IMR-90 (cell line): ENCODE data around the gene CXCL12. TPM values are rescaled to one million over a fixed set of nuclear protein-coding genes. Genes with fewer than 3 reads are reported as not detected.
A peak's percentile ranks its signal among the peaks of the same experiment; 100 is the strongest.

Experiments
- ATAC-seq: fragments of 200-7000 bp; cut with Tn5 transposase; 2 replicates; pipeline ENCODE4 v1.9.1; 2020; ENCODE audit warnings: low read depth, mild to moderate bottlenecking, moderate library complexity
- BruUV-seq: library from RNA; stranded (reverse); fragments of 400-500 nt; replicated peaks from 2 replicates; lab custom pipeline; 2021; lab: Mats Ljungman, UMichigan
- CTCF ChIA-PET: fragments of 300-600 bp; formaldehyde crosslinking; extraction: SDS; loops from one replicate; lab custom pipeline; 2021; ENCODE audit warnings: antibody characterized with exemption; lab: Yijun Ruan, JAX
- POLR2A ChIA-PET: fragments of 300-600 bp; sonication (Branson Sonifier 250); formaldehyde crosslinking; loops from one replicate; lab custom pipeline; 2022; ENCODE audit warnings: antibody characterized with exemption; ENCODE audit not compliant: unreplicated experiment; lab: Charles Lee
- DNase-seq: peaks from one replicate; pipeline ENCODE4 v3.0.0; 2013
- H2AFZ ChIP-seq: replicated peaks from 2 replicates; pipeline ENCODE3; 2013; ENCODE audit warnings: low read length, mild to moderate bottlenecking; ENCODE audit not compliant: poor library complexity
- H2AK5ac ChIP-seq: 2 replicates; pipeline ENCODE4 v1.6.1; 2013; ENCODE audit warnings: low read depth, low read length, inconsistent platforms
- H2AK9ac ChIP-seq: replicated peaks from 2 replicates; pipeline ENCODE3; 2013; ENCODE audit warnings: mild to moderate bottlenecking, low read depth, low read length, moderate library complexity; ENCODE audit not compliant: poor library complexity
- H2BK120ac ChIP-seq: 2 replicates; pipeline ENCODE4 v1.6.1; 2013; ENCODE audit warnings: low read depth, low read length, inconsistent platforms
- H2BK15ac ChIP-seq: 3 replicates; pipeline ENCODE4 v1.6.1; 2013; ENCODE audit warnings: low read depth, low read length, inconsistent platforms
- H2BK20ac ChIP-seq: 2 replicates; pipeline ENCODE4 v1.6.1; 2013; ENCODE audit warnings: low read depth, mild to moderate bottlenecking, inconsistent platforms, low read length, moderate library complexity
- H2BK5ac ChIP-seq: 2 replicates; pipeline ENCODE4 v1.6.1; 2013; ENCODE audit warnings: mild to moderate bottlenecking, low read depth, low read length, inconsistent platforms; ENCODE audit not compliant: poor library complexity, severe bottlenecking
- H3K14ac ChIP-seq: replicated peaks from 2 replicates; pipeline ENCODE4 v1.6.1; 2013; ENCODE audit warnings: low read depth, low read length, inconsistent platforms
- H3K18ac ChIP-seq: 2 replicates; pipeline ENCODE4 v1.6.1; 2013; ENCODE audit warnings: low read depth, low read length, control low read depth
- H3K23ac ChIP-seq: 2 replicates; pipeline ENCODE4 v1.6.1; 2013; ENCODE audit warnings: low read depth, low read length, inconsistent platforms
- H3K27ac ChIP-seq: 2 replicates; pipeline ENCODE4 v1.5.1; 2013; ENCODE audit warnings: mild to moderate bottlenecking, control low read depth, low read length; ENCODE audit not compliant: insufficient read depth
- H3K27me3 ChIP-seq: 2 replicates; pipeline ENCODE4 v1.6.1; 2013; ENCODE audit warnings: low read length; ENCODE audit not compliant: control insufficient read depth, insufficient read depth
- H3K36me3 ChIP-seq: 2 replicates; pipeline ENCODE4 v1.6.1; 2013; ENCODE audit warnings: low read length, mixed read lengths; ENCODE audit not compliant: control insufficient read depth, insufficient read depth
- H3K4ac ChIP-seq: 2 replicates; pipeline ENCODE4 v1.6.1; 2013; ENCODE audit warnings: low read depth, low read length, inconsistent platforms
- H3K4me1 ChIP-seq: 2 replicates; pipeline ENCODE4 v1.6.1; 2013; ENCODE audit warnings: low read length, mixed read lengths; ENCODE audit not compliant: control insufficient read depth, insufficient read depth
- H3K4me2 ChIP-seq: 2 replicates; pipeline ENCODE4 v1.6.1; 2013; ENCODE audit warnings: low read depth, mild to moderate bottlenecking, control low read depth, low read length, moderate library complexity
- H3K4me3 ChIP-seq: 2 replicates; pipeline ENCODE4 v1.5.1; 2013; ENCODE audit warnings: low read depth, mild to moderate bottlenecking, control low read depth, low read length, moderate library complexity; ENCODE audit not compliant: insufficient read depth
- H3K56ac ChIP-seq: 2 replicates; pipeline ENCODE4 v1.6.1; 2013; ENCODE audit warnings: low read length, inconsistent platforms; ENCODE audit not compliant: insufficient read depth; ENCODE audit errors: extremely low read depth
- H3K79me1 ChIP-seq, 2 experiments: 2 replicates each; pipeline ENCODE4 v1.6.1; 2013; ENCODE audit warnings: low read length in 2 of 2, inconsistent platforms in 1 of 2, low read depth in 1 of 2
- H3K9ac ChIP-seq: 2 replicates; pipeline ENCODE4 v1.6.1; 2013; ENCODE audit warnings: low read depth, low read length, control low read depth
- H3K9me1 ChIP-seq: 2 replicates; pipeline ENCODE4 v1.6.1; 2013; ENCODE audit warnings: low read length, inconsistent platforms; ENCODE audit not compliant: insufficient read depth
- H3K9me3 ChIP-seq: 2 replicates; pipeline ENCODE4 v1.6.1; 2013; ENCODE audit warnings: low read length; ENCODE audit not compliant: control insufficient read depth, insufficient read depth
- H4K20me1 ChIP-seq: 2 replicates; pipeline ENCODE4 v1.6.1; 2013; ENCODE audit warnings: low read length, inconsistent platforms; ENCODE audit not compliant: insufficient read depth
- H4K5ac ChIP-seq: 2 replicates; pipeline ENCODE4 v1.6.1; 2013; ENCODE audit warnings: mild to moderate bottlenecking, low read depth, low read length, control low read depth
- H4K8ac ChIP-seq, 2 experiments: 2 replicates each; pipeline ENCODE4 v1.6.1; 2013; ENCODE audit warnings: low read depth in 2 of 2, low read length in 2 of 2, control low read depth in 1 of 2, inconsistent platforms in 1 of 2
- H4K91ac ChIP-seq: 2 replicates; pipeline ENCODE4 v1.6.1; 2013; ENCODE audit warnings: low read depth, low read length, inconsistent platforms; ENCODE audit not compliant: insufficient read depth
- FOS ChIP-seq: fragments of 150-350 bp; IDR thresholded peaks from 2 replicates; pipeline ENCODE4 v1.6.1; 2016; ENCODE audit warnings: low read depth, low read length
- MAFK ChIP-seq: IDR thresholded peaks from 2 replicates; pipeline ENCODE4 v1.6.1; 2012; ENCODE audit warnings: low read depth, low read length, improper control_type of control experiment
- WGBS, 2 experiments: methylation state at CpG; one replicate each; pipeline versions ENCODE4 v1.1.5 to v1.1.7; 2013; ENCODE audit warnings: missing lambda C conversion rate in 2 of 2; ENCODE audit not compliant: insufficient read length in 1 of 2; ENCODE audit errors: extremely low coverage in 2 of 2; 5-methylcytosine and 5-hydroxymethylcytosine counted together
- dilution Hi-C: fragments of 300-500 bp; cut with HindIII; formaldehyde crosslinking; loops from one replicate; pipeline ENCODE4 v1.14.3; 2018; ENCODE audit warnings: low sequenced_read_pairs; ENCODE audit not compliant: unreplicated experiment
- in situ Hi-C: fragments of 300-500 bp; cut with MboI; formaldehyde crosslinking; loops from 3 replicates; pipeline ENCODE4 v1.14.3; 2019; ENCODE audit warnings: low sequenced_read_pairs, inconsistent platforms, mixed read lengths
- intact Hi-C: fragments of 100-400 bp; cut with micrococcal nuclease; formaldehyde crosslinking; loops from 2 replicates; pipeline ENCODE4 v1.10.0; 2022
- polyA plus RNA-seq, 3 experiments: library from polyadenylated mRNA; depleted of rRNA; stranded (reverse); fragments of >200 nt; gene quantifications; 2 replicates each; pipeline ENCODE4 v1.2.3, GENCODE V29; 2012; ENCODE audit warnings: low replicate concordance in 1 of 3
- total RNA-seq: library from RNA; depleted of rRNA; stranded (reverse); fragments of >200 nt; gene quantifications from 2 replicates; pipeline ENCODE4 v1.2.3, GENCODE V29; 2012

CXCL12 gene
- total and polyA plus RNA-seq, 2 of the 4 experiments (the other 2 are of a cell fraction) = 15.8 to 80.7 TPM

DNA sequence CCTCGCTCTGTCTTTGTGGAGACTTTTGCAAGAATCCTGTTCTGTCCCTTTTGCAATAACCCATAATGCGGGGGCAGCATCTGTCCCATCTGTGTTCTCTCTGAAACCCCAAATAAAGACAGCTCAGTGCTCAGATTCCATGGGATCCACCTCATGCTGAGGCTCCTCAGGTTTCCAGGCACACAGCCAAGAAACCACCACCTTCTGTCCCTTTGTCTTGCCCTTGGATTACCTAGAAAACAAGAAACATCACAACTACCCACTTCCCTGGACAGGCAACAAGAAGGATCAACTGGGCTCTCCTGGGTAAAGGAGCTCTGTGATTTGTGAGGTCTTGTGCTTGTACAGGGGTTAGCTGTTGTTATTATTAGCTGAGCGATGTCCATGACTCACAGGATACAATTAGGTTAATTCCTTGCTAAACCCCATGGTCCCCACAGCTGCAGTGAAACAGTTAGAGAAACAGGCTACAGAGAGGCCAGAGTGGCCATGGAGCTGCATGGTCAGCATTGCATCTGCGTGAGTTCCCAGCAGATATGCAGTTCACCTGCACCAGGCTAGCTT is 50.2 kb downstream of the CXCL12 start:
- intact Hi-C loops = no loop called here
- peak overlapping the region; percentile 76 for H2AFZ ChIP-seq

More for the DNA sequence above, 50.2 kb downstream of the CXCL12 start:
- Histone ChIP-seq H2AK9ac (no peak overlapping the region), H3K23ac (peak overlapping the region; percentile 46; the same call in 1 of the 2 replicates), H4K5ac (no peak overlapping the region), H3K4me1 (peaks cover 14% of the 10 kb centered on the region), H2BK5ac (no peak overlapping the region), H2AK5ac (0 out of 2 replicates have a peak overlapping the region, but pooled peaks have one; percentile 26), H4K8ac (no peak overlapping the region), H2BK15ac (no peak overlapping the region), H4K91ac (no peak overlapping the region), H3K27ac (peak overlapping the region; percentile 48; the same call in 1 of the 2 replicates), H3K9me3 (no peaks in the 10 kb centered on the region), H3K56ac (no peak overlapping the region), H4K20me1 (no peaks in the 10 kb centered on the region), H3K27me3 (no peaks in the 10 kb centered on the region), H3K14ac (peak overlapping the region; percentile 55; the same call in 1 of the 2 replicates), H3K9me1 (peaks cover 6% of the 10 kb centered on the region; the same call in 1 of the 2 replicates), H3K18ac (no peak overlapping the region; the same call in 1 of the 2 replicates), H3K4me3 (no peak overlapping the region), H3K9ac (no peak overlapping the region), H3K4ac (no peak overlapping the region), H3K79me1 (no peaks in the 10 kb centered on the region), H3K4me2 (peak overlapping the region; percentile 27; the same call in 1 of the 2 replicates), H2BK20ac (peak overlapping the region; percentile 38; the same call in 1 of the 2 replicates), H2BK120ac (peak overlapping the region; percentile 22; the same call in 1 of the 2 replicates), H3K36me3 (no peaks in the 10 kb centered on the region)
- ATAC-seq (peak; percentile 98), DNase-seq (peak; percentile 89)
- dilution Hi-C loops = no loop called here
- ChIA-PET POLR2A (no interaction called here), CTCF (interaction anchor here (1.1 kb wide), 1 partner anchor 151 kb away, joined by 3 read pairs; no protein-coding TSS in a partner anchor)
- TF ChIP-seq FOS (peak; percentile 70), MAFK (no peak)
- BruUV-seq = no TSS peak
- in situ Hi-C loops = no loop called here
- 100% methylated on average over 2 of the region's 4 CpGs; no CpG with 5 or more reads in 1 of the 2 experiments for WGBS, 2 experiments
